WTC11 (cell line): ENCODE measurements around the gene DOK3. TPM values are rescaled to one million over a fixed set of nuclear protein-coding genes. Genes with fewer than 3 reads are reported as not detected.

Experiments used
- ATAC-seq: fragments of 200-7000 bp; cut with Tn5 transposase; 2 replicates; pipeline ENCODE4 v1.10.0; 2021; ENCODE audit warnings: mild to moderate bottlenecking, moderate library complexity
- CTCF ChIA-PET: fragments of 300-600 bp; sonication (Branson Sonifier 250); formaldehyde crosslinking; loops from one replicate; lab custom pipeline; 2021; ENCODE audit warnings: antibody characterized with exemption; lab: Charles Lee
- POLR2A ChIA-PET: fragments of 350-600 bp; sonication (Branson Sonifier 250); formaldehyde crosslinking; loops from one replicate; lab custom pipeline; 2021; ENCODE audit warnings: antibody characterized with exemption; lab: Charles Lee
- DNase-seq: peaks from one replicate; pipeline ENCODE4 v3.0.0; 2021; ENCODE audit warnings: low spot score
- H3K27ac Mint-ChIP-seq: 2 replicates; pipeline ENCODE4 v1.8.0; 2021; ENCODE audit warnings: mixed read lengths
- H3K27me3 Mint-ChIP-seq: 2 replicates; pipeline ENCODE4 v1.8.0; 2021; ENCODE audit warnings: low read depth, mild to moderate bottlenecking, moderate library complexity, mixed read lengths
- H3K36me3 Mint-ChIP-seq: 2 replicates; pipeline ENCODE4 v1.8.0; 2021; ENCODE audit warnings: mixed read lengths
- H3K4me1 Mint-ChIP-seq: 2 replicates; pipeline ENCODE4 v1.8.0; 2022; ENCODE audit warnings: mixed read lengths
- H3K4me3 Mint-ChIP-seq: 2 replicates; pipeline ENCODE4 v1.8.0; 2021; ENCODE audit warnings: mild to moderate bottlenecking, moderate library complexity, mixed read lengths
- H3K9me3 Mint-ChIP-seq: 2 replicates; pipeline ENCODE4 v1.8.0; 2021; ENCODE audit warnings: mixed read lengths
- AFF4 ChIP-seq: sonication (generic); formaldehyde crosslinking; IDR thresholded peaks from 2 replicates; pipeline ENCODE4 v1.8.1; 2023; ENCODE audit warnings: mild to moderate bottlenecking, missing genetic modification reagents, borderline replicate concordance
- ATF2 ChIP-seq: sonication (generic); formaldehyde crosslinking; IDR thresholded peaks from 2 replicates; pipeline ENCODE4 v1.8.1; 2022; ENCODE audit warnings: low read depth, missing genetic modification reagents, borderline replicate concordance
- ESRRA ChIP-seq: sonication (generic); formaldehyde crosslinking; IDR thresholded peaks from 2 replicates; pipeline ENCODE4 v1.8.1; 2022; ENCODE audit warnings: mild to moderate bottlenecking, missing genetic modification reagents, borderline replicate concordance
- FOXJ3 ChIP-seq: sonication (generic); formaldehyde crosslinking; IDR thresholded peaks from 2 replicates; pipeline ENCODE4 v1.9.0; 2021; ENCODE audit warnings: missing genetic modification reagents, mild to moderate bottlenecking, borderline replicate concordance
- FOXP1 ChIP-seq: sonication (generic); formaldehyde crosslinking; IDR thresholded peaks from 2 replicates; pipeline ENCODE4 v1.8.0; 2022; ENCODE audit warnings: missing genetic modification reagents, mild to moderate bottlenecking, moderate library complexity, borderline replicate concordance
- NFATC4 ChIP-seq: fragments of 250-450 bp; sonication (Bioruptor Pico); IDR thresholded peaks from 2 replicates; pipeline ENCODE4 v1.9.0; 2021; ENCODE audit warnings: mild to moderate bottlenecking
- USF1 ChIP-seq: sonication (generic); formaldehyde crosslinking; IDR thresholded peaks from 2 replicates; pipeline ENCODE4 v1.8.0; 2022; ENCODE audit warnings: mild to moderate bottlenecking, missing genetic modification reagents
- USF2 ChIP-seq: sonication (generic); formaldehyde crosslinking; IDR thresholded peaks from 2 replicates; pipeline ENCODE4 v1.8.1; 2023; ENCODE audit warnings: mild to moderate bottlenecking, missing genetic modification reagents, moderate library complexity
- ZNF317 ChIP-seq: sonication (generic); formaldehyde crosslinking; IDR thresholded peaks from 2 replicates; pipeline ENCODE4 v1.8.1; 2023; ENCODE audit warnings: low read depth, mild to moderate bottlenecking, moderate library complexity, missing genetic modification reagents, borderline replicate concordance
- ZNF532 ChIP-seq: fragments of 250-450 bp; sonication (Bioruptor Pico); IDR thresholded peaks from 2 replicates; pipeline ENCODE4 v1.9.0; 2021; ENCODE audit warnings: mild to moderate bottlenecking, borderline replicate concordance
- total RNA-seq: library from RNA; stranded (reverse); gene quantifications from 3 replicates; pipeline ENCODE4 v1.2.3, GENCODE V29; 2021

The DOK3 gene
- total RNA-seq, 1 experiment from 2014 or later: 9.9 TPM

GRCh38 chr5:177489119-177489716 is 20.4 kb downstream of the DOK3 start:
- H3K27ac Mint-ChIP-seq: no peak overlapping the region
- no peaks in the 10 kb centered on the region for H3K27me3 Mint-ChIP-seq
- POLR2A ChIA-PET: interaction anchor here (0.6 to 2.0 kb wide), 3 partner anchors 8 to 961 kb away, joined by 5 to 8 read pairs (median 6); partner anchors contain the start of gene PDLIM7
- peak; percentile 54 for DNase-seq
- ATAC-seq: peak; percentile 25
- no peak overlapping the region for H3K4me3 Mint-ChIP-seq
- TF ChIP-seq FOXP1 (0 out of 2 replicates have a peak, but pooled peaks have one; percentile 11), FOXJ3 (CRISPR knock-in tag) (no peak)
- CTCF ChIA-PET: interaction anchor here (0.5 to 11.2 kb wide), 12 partner anchors 9 to 98 kb away, joined by 3 to 230 read pairs (median 4); partner anchors contain the start of genes DBN1 and PDLIM7
- H3K36me3 Mint-ChIP-seq: peaks cover 59% of the 10 kb centered on the region
- no peaks in the 10 kb centered on the region for H3K9me3 Mint-ChIP-seq
- H3K4me1 Mint-ChIP-seq: peaks cover 15% of the 10 kb centered on the region

- Mint-ChIP-seq H3K27me3 (no peaks in the 10 kb centered on the region), H3K4me3 (no peak overlapping the region), H3K4me1 (peaks cover 11% of the 10 kb centered on the region), H3K9me3 (no peaks in the 10 kb centered on the region), H3K36me3 (peaks cover 60% of the 10 kb centered on the region), H3K27ac (no peak overlapping the region)
- no peak for ATAC-seq
- DNase-seq: no peak
- POLR2A ChIA-PET: interaction anchor here (1.7 to 2.0 kb wide), 2 partner anchors 10 to 13 kb away, joined by 5 to 8 read pairs; partner anchors contain the start of gene PDLIM7
- TF ChIP-seq AFF4 (CRISPR knock-in tag): no peak
- no peak for TF ChIP-seq ZNF317 (CRISPR knock-in tag)
- TF ChIP-seq NFATC4 (CRISPR knock-in tag): no peak
- TF ChIP-seq FOXJ3 (CRISPR knock-in tag): no peak
- TF ChIP-seq ZNF532 (CRISPR knock-in tag): no peak
- CTCF ChIA-PET: interaction anchor here (2.5 to 11.2 kb wide), 3 partner anchors 10 to 13 kb away, joined by 19 to 230 read pairs (median 26); partner anchors contain the start of genes DBN1 and PDLIM7
Observed at GRCh38 chr5:177487975-177488374, 21.7 kb downstream of the DOK3 start.

GRCh38 chr5:177487144-177487543 is 22.5 kb downstream of the DOK3 start:
- peaks cover 56% of the 10 kb centered on the region for H3K36me3 Mint-ChIP-seq

More at GRCh38 chr5:177487144-177487543, 22.5 kb downstream of the DOK3 start:
- Mint-ChIP-seq H3K9me3 (no peaks in the 10 kb centered on the region), H3K27me3 (no peaks in the 10 kb centered on the region), H3K4me3 (no peak overlapping the region), H3K4me1 (peaks cover 6% of the 10 kb centered on the region), H3K27ac (no peak overlapping the region)
- no peak for TF ChIP-seq ATF2 (CRISPR knock-in tag)
- TF ChIP-seq USF1: peak; percentile 34; the same call in 1 of the 2 replicates
- TF ChIP-seq USF2 (CRISPR knock-in tag): peak; percentile 63
- TF ChIP-seq ESRRA (CRISPR knock-in tag): no peak
- DNase-seq (no peak), ATAC-seq (no peak)
- CTCF ChIA-PET: interaction anchor here (0.6 to 3.3 kb wide), 3 partner anchors 9 to 172 kb away, joined by 3 to 26 read pairs (median 5); no protein-coding TSS in a partner anchor
- POLR2A ChIA-PET: no interaction called here
